ENCODE measurements around the gene JPH2. TPM values are rescaled to one million over a fixed set of nuclear protein-coding genes. Genes with fewer than 3 reads are reported as not detected.
"Not testable (repeated sequence)": the region's sequence is repeated elsewhere in the genome, so short reads cannot be mapped to it uniquely, and the experiment has no call there.

The JPH2 gene
- total RNA-seq, 1 donor from 2014 or later, result 0.16 TPM

DNA sequence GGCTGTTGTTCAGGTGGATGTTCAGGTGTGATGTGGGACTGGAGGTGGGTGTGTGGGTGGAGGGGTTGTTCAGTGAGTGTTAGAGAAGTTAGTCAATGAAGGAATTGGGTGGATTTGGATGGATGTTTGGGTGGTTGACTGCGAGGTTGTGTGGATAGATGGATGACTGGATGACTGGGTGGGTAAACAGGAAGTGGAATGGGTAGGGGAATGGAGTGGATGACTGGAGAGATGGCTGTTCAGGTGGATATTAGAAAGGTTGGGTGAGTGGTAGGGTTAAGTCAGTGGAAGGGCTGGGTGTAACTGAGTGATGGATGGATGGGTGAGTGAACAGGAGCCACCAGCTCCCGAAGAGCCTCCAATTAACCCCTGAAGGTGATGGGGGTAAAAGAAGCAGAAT, 27.9 kb downstream of the JPH2 start:
- DNase-seq, result no peak

- no peak for DNase-seq
These were observed 29.9 kb downstream of the JPH2 start for GRCh38 chr20:44157061-44157460.

GRCh38 chr20:44154521-44155001, 32.4 kb downstream of the JPH2 start:
- no peak for DNase-seq

- no peak for DNase-seq
These were observed 33.3 kb downstream of the JPH2 start for GRCh38 chr20:44153636-44154043.

GRCh38 chr20:44151621-44152416, 35.2 kb downstream of the JPH2 start:
- DNase-seq, result no peak

DNA sequence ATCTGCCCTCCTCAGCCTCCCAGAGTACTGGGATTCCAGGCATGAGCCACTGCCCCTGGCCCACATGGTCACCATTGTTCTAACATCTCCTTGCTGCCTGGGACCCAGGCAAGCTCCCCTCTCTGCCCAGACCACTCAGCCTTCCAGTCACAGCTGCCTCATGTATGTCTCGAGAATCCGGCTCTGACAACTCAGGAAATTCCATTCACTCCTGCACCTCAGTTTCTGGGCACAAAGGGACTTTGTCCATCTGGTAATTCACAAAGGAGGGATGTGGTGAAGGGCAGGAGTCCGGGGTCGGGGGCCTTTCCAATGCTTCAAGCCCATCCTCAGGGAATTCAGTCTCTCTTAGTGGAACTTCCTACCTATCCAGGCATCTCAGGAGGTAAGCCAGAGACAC, 40.7 kb downstream of the JPH2 start:
- no peak for DNase-seq

DNA sequence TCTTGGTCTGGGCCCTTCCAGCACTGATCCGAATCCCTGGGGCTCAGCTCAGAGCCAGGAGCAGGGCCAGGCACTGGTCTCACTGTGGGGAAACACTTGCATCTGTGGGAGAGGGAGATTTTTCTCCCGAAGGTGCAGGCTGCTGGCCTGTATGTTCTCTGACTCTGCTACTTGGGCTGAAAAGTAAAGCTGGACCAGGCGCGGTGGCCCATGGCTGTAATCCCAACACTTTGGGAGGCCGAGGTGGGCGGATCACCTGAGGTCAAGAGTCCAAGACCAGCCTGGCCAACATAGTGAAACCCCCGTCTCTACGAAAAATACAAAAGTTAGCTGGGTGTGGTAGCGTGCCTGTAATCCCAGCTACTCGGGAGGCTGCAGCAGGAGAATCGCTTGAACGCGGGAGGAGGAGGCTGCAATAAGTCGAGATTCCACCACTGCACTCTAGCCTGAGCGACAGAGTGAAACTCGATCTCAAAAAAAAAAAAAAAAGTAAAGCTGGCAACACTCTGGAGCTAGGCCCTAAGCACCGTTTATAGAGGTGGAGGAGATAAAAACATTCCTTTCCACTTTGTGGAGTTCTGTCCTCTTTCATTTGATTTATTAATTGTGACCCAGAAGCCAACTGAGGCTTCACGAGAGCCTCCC, 41.7 kb downstream of the JPH2 start:
- no peak for DNase-seq

DNA sequence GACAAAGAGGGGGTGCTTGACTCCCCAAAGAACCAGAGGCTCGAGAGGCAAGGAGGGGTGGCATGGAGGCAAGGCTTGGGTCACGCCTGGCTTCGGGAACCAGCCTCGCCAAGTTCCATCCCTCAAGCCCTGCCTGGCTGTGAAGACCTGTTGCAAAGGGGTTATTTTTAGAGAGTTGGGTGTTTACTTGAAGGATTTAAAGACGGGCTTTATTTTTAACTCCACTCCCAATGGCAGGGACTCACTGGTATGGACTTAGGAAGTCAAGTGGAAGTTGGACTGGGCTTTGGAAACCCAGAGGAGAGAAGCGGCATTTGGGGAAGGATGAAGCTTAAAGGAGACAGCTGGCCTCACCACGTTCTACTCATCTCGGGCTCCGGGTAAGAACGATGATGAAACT, 43.1 kb downstream of the JPH2 start:
- no peak for DNase-seq

GRCh38 chr20:44142413-44142812, 44.6 kb downstream of the JPH2 start:
- no peak for DNase-seq

DNA sequence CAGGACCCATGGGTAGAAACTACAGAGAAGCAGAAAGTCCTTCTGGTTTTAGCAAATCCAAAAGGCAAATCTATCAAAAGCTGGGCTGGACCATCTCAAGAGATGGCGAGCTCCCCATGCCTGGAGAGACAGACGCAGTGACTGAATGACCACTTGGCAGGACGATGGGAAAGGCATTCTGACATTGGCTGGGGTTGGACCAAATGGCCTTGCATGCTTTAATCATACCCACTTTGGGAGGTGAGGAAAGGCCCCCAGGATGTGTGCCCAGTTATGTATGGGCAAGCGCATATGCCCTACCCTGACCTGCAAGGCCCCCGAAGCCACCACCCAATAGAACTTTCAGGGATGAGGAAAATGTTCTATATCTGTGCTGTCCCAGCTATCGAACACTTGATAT, 45.1 kb downstream of the JPH2 start:
- DNase-seq, result no peak

- no peak for DNase-seq
These were observed 48.1 kb downstream of the JPH2 start for GRCh38 chr20:44138867-44139266.

- no peak for DNase-seq
These were observed 49.7 kb downstream of the JPH2 start for GRCh38 chr20:44137266-44137801.

- DNase-seq, result no peak
These were observed 50.3 kb downstream of the JPH2 start for GRCh38 chr20:44136579-44137265.

DNA sequence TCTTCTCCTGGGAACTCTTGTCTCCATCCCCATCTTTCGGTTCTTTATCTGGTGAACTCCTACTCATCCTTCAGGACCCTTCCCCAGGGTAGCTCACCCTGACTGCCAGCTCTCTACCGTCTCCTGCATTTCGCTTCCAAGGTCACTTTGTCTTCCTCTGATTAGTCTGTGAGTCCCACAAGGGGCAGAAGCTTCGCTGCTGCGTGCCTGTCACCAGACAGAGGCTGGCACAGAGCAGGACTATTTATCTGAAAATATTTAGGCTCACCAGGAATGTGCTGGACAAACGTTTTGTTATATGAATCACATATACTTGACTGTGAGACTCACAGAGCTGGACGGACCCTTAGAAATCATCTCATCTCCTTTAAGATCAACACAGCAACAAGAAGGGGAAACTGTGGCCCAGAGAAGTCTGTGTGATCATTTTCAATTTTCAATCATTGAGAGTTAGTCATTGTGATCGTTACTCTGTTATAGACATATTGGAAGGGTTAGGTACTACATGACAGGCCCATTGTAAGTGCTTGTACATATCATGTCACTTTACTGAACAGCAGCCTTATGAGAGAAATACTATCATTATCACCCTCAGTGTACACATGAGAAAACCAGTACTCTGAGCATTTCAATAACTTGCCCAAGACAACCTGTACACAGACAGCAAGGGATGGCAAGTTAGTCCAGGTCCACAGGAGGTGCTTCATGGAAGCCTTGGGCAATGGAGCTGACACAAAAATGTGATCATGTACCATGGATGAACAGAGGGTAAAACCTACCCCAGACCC, 51.4 kb downstream of the JPH2 start:
- DNase-seq, result no peak

DNA sequence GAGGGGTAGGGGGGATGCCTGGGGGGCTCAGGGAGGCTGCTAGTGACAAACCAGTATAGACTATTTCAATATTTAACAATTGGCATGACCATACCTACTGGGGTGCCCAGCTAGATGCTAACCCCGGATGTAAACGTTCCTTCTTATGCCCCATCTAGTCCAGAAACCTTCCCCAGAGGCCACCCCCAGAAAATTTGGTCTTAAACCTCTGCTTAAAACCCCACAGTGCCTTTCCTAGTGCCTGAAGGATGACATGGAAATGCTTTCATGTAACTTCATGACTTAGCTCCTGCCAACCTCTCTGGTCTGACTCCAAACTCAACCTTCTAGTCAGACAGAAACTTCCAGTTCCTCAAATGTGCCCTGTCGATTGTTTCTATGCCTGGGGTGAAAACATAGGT, 52.0 kb downstream of the JPH2 start:
- DNase-seq, result no peak

- no peak for DNase-seq
These were observed 53.6 kb downstream of the JPH2 start for GRCh38 chr20:44133424-44133823.

- no peak for DNase-seq
These were observed 55.3 kb downstream of the JPH2 start for GRCh38 chr20:44131704-44132103.

DNA sequence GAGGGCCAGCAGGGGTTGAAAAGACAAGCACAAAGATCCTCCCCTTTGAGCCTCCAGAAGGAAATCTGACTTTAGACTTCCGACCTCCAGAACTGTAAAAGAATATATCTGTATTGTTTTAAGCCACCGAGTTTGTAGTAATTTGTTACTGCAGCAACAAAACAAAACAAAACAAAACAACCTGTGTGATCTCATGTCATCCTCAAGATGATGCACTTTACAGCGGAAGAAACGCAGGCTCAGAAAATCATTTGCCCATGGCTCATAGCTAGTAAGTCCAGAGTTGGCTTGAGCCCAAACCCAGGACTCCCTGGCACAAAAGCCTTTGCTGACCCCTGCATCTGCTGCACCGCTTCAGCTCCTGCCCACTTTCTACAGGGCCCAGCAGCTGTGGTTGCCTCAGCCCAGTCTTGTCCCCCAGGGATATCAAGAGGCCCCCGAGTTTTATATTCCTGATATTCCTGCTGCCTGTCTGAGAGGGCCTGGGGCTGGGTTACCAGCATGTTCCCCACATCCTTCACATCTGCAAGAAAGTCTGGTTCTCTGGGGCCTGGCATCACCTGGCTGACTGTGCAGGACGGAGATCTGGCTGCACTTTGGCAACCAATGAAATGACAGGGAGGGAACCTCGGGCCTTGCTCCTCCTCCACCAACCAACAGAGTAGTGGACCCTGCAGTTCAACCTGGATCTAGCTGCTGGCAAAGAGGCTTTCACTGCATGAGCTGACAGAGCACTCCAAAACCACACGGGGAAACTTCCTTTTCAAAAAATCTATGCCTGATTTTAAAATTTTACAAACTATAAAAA, 56.9 kb downstream of the JPH2 start:
- no peak for DNase-seq

- DNase-seq, result not testable (repeated sequence)
These were observed 57.7 kb downstream of the JPH2 start for GRCh38 chr20:44129300-44129699.

GRCh38 chr20:44126445-44126844, 60.5 kb downstream of the JPH2 start:
- DNase-seq, result no peak

All from occipital lobe (tissue), 2 donors.